RWPE2 (cell line): ENCODE results near the gene ENOX1.

Experiments used
- ATAC-seq: fragments of 200-7000 bp; cut with Tn5 transposase; 3 replicates; pipeline ENCODE4 v1.9.1; 2021; ENCODE audit warnings: low read depth
- DNase-seq: peaks from one replicate; pipeline ENCODE4 v3.0.0-alpha.2; 2020; ENCODE audit warnings: low spot score
- H3K27ac ChIP-seq: fragments of 450-650 bp; 2 replicates; pipeline ENCODE4 v1.5.1; 2017; ENCODE audit warnings: mild to moderate bottlenecking; ENCODE audit not compliant: poor library complexity, severe bottlenecking
- H3K27me3 ChIP-seq: fragments of 250-450 bp; sonication (Bioruptor Pico); 2 replicates; pipeline ENCODE4 v1.5.1; 2021; ENCODE audit warnings: mild to moderate bottlenecking, moderate library complexity; ENCODE audit not compliant: insufficient read depth, poor library complexity, severe bottlenecking
- H3K36me3 ChIP-seq: fragments of 250-450 bp; sonication (Bioruptor Pico); 2 replicates; pipeline ENCODE4 v1.5.1; 2020; ENCODE audit warnings: low read depth, mild to moderate bottlenecking, moderate library complexity
- H3K4me1 ChIP-seq: fragments of 250-450 bp; sonication (Bioruptor Pico); 2 replicates; pipeline ENCODE4 v1.5.1; 2021; ENCODE audit warnings: mild to moderate bottlenecking, moderate library complexity; ENCODE audit not compliant: insufficient read depth, poor library complexity, severe bottlenecking
- H3K4me3 ChIP-seq: fragments of 250-450 bp; sonication (Bioruptor Pico); 2 replicates; pipeline ENCODE4 v1.5.1; 2021; ENCODE audit warnings: mild to moderate bottlenecking, moderate library complexity; ENCODE audit not compliant: severe bottlenecking
- H3K9me3 ChIP-seq: fragments of 250-450 bp; sonication (Bioruptor Pico); 2 replicates; pipeline ENCODE4 v1.5.1; 2021; ENCODE audit warnings: mild to moderate bottlenecking, moderate library complexity; ENCODE audit not compliant: severe bottlenecking
- CTCF ChIP-seq: fragments of 450-650 bp; IDR thresholded peaks from one replicate; pipeline ENCODE4 v1.5.1; 2017; ENCODE audit warnings: mild to moderate bottlenecking, moderate library complexity; ENCODE audit not compliant: poor library complexity, severe bottlenecking

ENOX1 gene

GRCh38 chr13:43688227-43688907 lies 98.4 kb downstream of the ENOX1 start:
- DNase-seq (no peak), ATAC-seq (no peak)
- Histone ChIP-seq H3K36me3 (no peaks in the 10 kb centered on the region), H3K9me3 (no peaks in the 10 kb centered on the region), H3K4me1 (no peaks in the 10 kb centered on the region), H3K27me3 (no peaks in the 10 kb centered on the region), H3K27ac (no peak overlapping the region), H3K4me3 (no peak overlapping the region)
- TF ChIP-seq CTCF: no peak

DNA sequence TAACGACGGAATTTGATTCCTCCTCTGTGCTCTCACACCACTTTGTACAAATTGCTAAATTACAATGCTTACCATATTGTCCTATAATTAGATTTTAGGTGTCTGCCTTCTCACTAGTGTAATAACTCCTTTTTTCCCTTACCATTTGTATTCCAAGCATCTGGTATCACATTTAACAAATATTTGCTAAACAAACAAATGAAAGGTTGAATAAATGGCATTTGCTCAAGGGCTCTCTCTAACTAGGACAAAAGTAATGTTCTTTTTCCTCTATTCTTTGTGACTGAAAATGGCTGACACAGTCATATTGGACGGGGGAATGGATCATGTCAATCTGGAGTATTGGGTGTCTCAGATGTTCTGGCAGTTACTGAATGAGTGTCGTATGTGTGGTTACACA lies 99.7 kb downstream of the ENOX1 start:
- Histone ChIP-seq H3K4me1 (no peaks in the 10 kb centered on the region), H3K4me3 (no peak overlapping the region), H3K36me3 (no peaks in the 10 kb centered on the region), H3K27ac (no peak overlapping the region), H3K9me3 (no peaks in the 10 kb centered on the region), H3K27me3 (no peaks in the 10 kb centered on the region)
- TF ChIP-seq CTCF: no peak
- ATAC-seq: no peak
- no peak for DNase-seq

- DNase-seq (no peak), ATAC-seq (peak; percentile 27; the same call in 1 of the 3 replicates)
- Histone ChIP-seq H3K4me3 (no peak overlapping the region), H3K27ac (no peak overlapping the region), H3K9me3 (no peaks in the 10 kb centered on the region), H3K36me3 (no peaks in the 10 kb centered on the region), H3K4me1 (no peaks in the 10 kb centered on the region), H3K27me3 (no peaks in the 10 kb centered on the region)
- TF ChIP-seq CTCF: no peak
Measured at GRCh38 chr13:43686557-43686956, 100.2 kb downstream of the ENOX1 start.

GRCh38 chr13:43684963-43685725 lies 101.6 kb downstream of the ENOX1 start:
- no peaks in the 10 kb centered on the region for H3K4me1 ChIP-seq
- H3K4me3 ChIP-seq: no peak overlapping the region
- no peak overlapping the region for H3K27ac ChIP-seq
- DNase-seq (no peak), ATAC-seq (no peak)
- H3K9me3 ChIP-seq: no peaks in the 10 kb centered on the region
- H3K27me3 ChIP-seq: no peaks in the 10 kb centered on the region
- no peaks in the 10 kb centered on the region for H3K36me3 ChIP-seq
- TF ChIP-seq CTCF: no peak

DNA sequence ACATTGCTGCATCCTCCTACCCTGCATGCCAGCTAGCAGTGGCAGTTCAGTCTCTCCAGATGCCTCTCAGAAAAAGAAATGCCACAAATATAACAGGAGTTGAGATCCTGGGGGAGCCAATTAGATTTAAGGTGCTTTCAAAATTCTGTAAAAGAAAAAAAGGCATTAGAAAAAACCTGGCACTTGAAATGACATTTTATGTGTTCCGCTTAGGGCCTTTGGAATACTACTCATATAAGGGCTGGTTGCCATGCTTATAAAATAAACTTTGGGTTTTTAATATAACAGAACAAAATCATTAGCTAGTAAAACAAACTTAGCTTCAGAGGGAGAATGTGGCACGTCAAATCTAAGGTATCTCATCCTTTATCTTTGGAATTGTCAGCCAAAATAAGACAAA lies 104.1 kb downstream of the ENOX1 start:
- Histone ChIP-seq H3K4me1 (no peaks in the 10 kb centered on the region), H3K27me3 (no peaks in the 10 kb centered on the region), H3K36me3 (no peaks in the 10 kb centered on the region), H3K9me3 (no peaks in the 10 kb centered on the region), H3K4me3 (no peak overlapping the region), H3K27ac (no peak overlapping the region)
- TF ChIP-seq CTCF: no peak
- ATAC-seq: no peak
- DNase-seq: no peak
